Hepatocyte (in vitro differentiated cells): ENCODE data around the gene NPTN. TPM values are rescaled to one million over a fixed set of nuclear protein-coding genes. Genes with fewer than 3 reads are reported as not detected.

ENCODE experiments used
- DNase-seq: peaks from one replicate; pipeline ENCODE4 v3.0.0-alpha.2; 2016; ENCODE audit warnings: low spot score
- H2AFZ ChIP-seq: fragments of 200-600 bp; sonication (generic); 2 replicates; pipeline ENCODE4 v1.6.0; 2016; ENCODE audit warnings: antibody characterized with exemption, mild to moderate bottlenecking
- H3K27ac ChIP-seq: fragments of 200-600 bp; sonication (generic); 2 replicates; pipeline ENCODE4 v1.5.1; 2016; ENCODE audit warnings: mild to moderate bottlenecking
- H3K27me3 ChIP-seq: fragments of 200-600 bp; sonication (generic); 2 replicates; pipeline ENCODE4 v1.6.1; 2016
- H3K36me3 ChIP-seq: fragments of 200-600 bp; sonication (generic); replicated peaks from 2 replicates; pipeline ENCODE4 v1.5.1; 2016; ENCODE audit warnings: low read depth; ENCODE audit not compliant: insufficient read depth
- H3K4me1 ChIP-seq: fragments of 200-600 bp; sonication (generic); 2 replicates; pipeline ENCODE4 v1.5.1; 2016; ENCODE audit warnings: mild to moderate bottlenecking, moderate library complexity; ENCODE audit not compliant: insufficient read depth
- H3K4me2 ChIP-seq: fragments of 200-600 bp; sonication (generic); 2 replicates; pipeline ENCODE4 v1.6.0; 2016
- H3K4me3 ChIP-seq: fragments of 200-600 bp; sonication (generic); 2 replicates; pipeline ENCODE4 v1.5.1; 2016; ENCODE audit warnings: mild to moderate bottlenecking
- H3K79me2 ChIP-seq: fragments of 200-600 bp; sonication (generic); 2 replicates; pipeline ENCODE4 v1.6.0; 2017; ENCODE audit warnings: mild to moderate bottlenecking
- H3K9me2 ChIP-seq: fragments of 200-600 bp; sonication (generic); replicated peaks from 2 replicates; pipeline ENCODE4 v1.6.0; 2017; ENCODE audit warnings: mild to moderate bottlenecking; ENCODE audit not compliant: insufficient read depth
- H3K9me3 ChIP-seq: fragments of 200-600 bp; sonication (generic); 2 replicates; pipeline ENCODE4 v1.5.1; 2016; ENCODE audit warnings: low read depth, mild to moderate bottlenecking
- H4K20me1 ChIP-seq: fragments of 200-600 bp; sonication (generic); 2 replicates; pipeline ENCODE4 v1.6.0; 2016; ENCODE audit warnings: mild to moderate bottlenecking; ENCODE audit not compliant: insufficient read depth, poor library complexity, severe bottlenecking
- EZH2 ChIP-seq: fragments of 200-600 bp; sonication (generic); IDR thresholded peaks from 2 replicates; pipeline ENCODE4 v1.6.1; 2016; ENCODE audit warnings: antibody characterized with exemption, mild to moderate bottlenecking, borderline replicate concordance
- EZH2phosphoT487 ChIP-seq: fragments of 200-600 bp; sonication (generic); IDR thresholded peaks from one replicate; pipeline ENCODE4 v1.6.1; 2018; ENCODE audit warnings: antibody characterized with exemption, mild to moderate bottlenecking, low read depth, moderate library complexity; ENCODE audit not compliant: unreplicated experiment, severe bottlenecking
- WGBS: methylation state at CpG from one replicate; pipeline ENCODE4 v1.1.6; 2016; ENCODE audit warnings: low lambda C conversion rate; ENCODE audit errors: missing lambda C conversion rate; 5-methylcytosine and 5-hydroxymethylcytosine counted together
- polyA plus RNA-seq: library from polyadenylated mRNA; unstranded; fragments of >200 nt; fragmentation: Nextera tagmentation; extraction: Ambion mirVana; gene quantifications from 2 replicates; pipeline ENCODE4 v1.2.1, GENCODE V29; 2016
- total RNA-seq: library from RNA; depleted of rRNA; stranded (reverse); fragments of >200 nt; gene quantifications from 2 replicates; pipeline ENCODE4 v1.2.3, GENCODE V29; 2014
- TF ChIP-seq, protein P1 (sequence below): fragments of 200-600 bp; sonication (generic); IDR thresholded peaks from 2 replicates; pipeline ENCODE4 v1.5.1; 2016; ENCODE audit warnings: antibody characterized with exemption, mild to moderate bottlenecking; ENCODE audit not compliant: poor library complexity

Gene NPTN
- total and polyA plus RNA-seq, 2 experiments from 2014 or later: 153 to 234 TPM

DNA sequence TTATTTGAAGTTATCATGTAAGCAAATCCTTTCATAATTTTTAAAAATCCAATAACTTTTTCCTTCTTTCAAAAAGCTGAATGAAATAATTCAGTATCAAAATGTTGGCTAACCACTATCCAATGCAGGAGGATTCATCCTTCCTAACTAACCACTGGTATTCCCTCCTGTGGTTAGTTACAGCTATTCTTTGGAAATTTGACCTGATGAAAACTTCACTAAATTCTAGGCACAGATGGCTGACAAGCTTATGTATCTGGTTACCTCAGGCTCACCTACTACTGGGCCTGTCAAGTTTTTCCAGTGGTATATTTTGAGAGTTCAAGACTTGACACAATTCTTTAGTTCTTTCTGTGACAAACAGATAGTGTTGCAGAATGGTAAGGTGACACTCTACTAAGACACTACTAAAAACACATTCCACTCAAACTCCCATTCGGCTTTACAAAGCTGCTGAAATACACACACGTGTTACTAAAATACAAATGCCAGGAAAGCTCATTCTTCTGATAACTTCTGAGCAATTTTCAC, 15.8 kb downstream of the NPTN start:
- H3K9me3 ChIP-seq: no peaks in the 10 kb centered on the region
- no peaks in the 10 kb centered on the region for H3K27me3 ChIP-seq
- H3K36me3 ChIP-seq: no peaks in the 10 kb centered on the region
- no peak overlapping the region for H3K4me3 ChIP-seq
- no peak overlapping the region for H2AFZ ChIP-seq
- H3K4me1 ChIP-seq: peaks cover 21% of the 10 kb centered on the region
- WGBS: 91% methylated on average over 2 of the region's 2 CpGs
- DNase-seq: no peak
- peaks cover 92% of the 10 kb centered on the region for H4K20me1 ChIP-seq
- H3K27ac ChIP-seq: no peak overlapping the region
- no peaks in the 10 kb centered on the region for H3K9me2 ChIP-seq
- H3K4me2 ChIP-seq: no peak overlapping the region
- H3K79me2 ChIP-seq: peaks cover 100% of the 10 kb centered on the region
- no peak for TF ChIP-seq EZH2
- TF ChIP-seq EZH2phosphoT487: no peak
- TF ChIP-seq, protein P1, sequence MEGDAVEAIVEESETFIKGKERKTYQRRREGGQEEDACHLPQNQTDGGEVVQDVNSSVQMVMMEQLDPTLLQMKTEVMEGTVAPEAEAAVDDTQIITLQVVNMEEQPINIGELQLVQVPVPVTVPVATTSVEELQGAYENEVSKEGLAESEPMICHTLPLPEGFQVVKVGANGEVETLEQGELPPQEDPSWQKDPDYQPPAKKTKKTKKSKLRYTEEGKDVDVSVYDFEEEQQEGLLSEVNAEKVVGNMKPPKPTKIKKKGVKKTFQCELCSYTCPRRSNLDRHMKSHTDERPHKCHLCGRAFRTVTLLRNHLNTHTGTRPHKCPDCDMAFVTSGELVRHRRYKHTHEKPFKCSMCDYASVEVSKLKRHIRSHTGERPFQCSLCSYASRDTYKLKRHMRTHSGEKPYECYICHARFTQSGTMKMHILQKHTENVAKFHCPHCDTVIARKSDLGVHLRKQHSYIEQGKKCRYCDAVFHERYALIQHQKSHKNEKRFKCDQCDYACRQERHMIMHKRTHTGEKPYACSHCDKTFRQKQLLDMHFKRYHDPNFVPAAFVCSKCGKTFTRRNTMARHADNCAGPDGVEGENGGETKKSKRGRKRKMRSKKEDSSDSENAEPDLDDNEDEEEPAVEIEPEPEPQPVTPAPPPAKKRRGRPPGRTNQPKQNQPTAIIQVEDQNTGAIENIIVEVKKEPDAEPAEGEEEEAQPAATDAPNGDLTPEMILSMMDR: no peak

DNA sequence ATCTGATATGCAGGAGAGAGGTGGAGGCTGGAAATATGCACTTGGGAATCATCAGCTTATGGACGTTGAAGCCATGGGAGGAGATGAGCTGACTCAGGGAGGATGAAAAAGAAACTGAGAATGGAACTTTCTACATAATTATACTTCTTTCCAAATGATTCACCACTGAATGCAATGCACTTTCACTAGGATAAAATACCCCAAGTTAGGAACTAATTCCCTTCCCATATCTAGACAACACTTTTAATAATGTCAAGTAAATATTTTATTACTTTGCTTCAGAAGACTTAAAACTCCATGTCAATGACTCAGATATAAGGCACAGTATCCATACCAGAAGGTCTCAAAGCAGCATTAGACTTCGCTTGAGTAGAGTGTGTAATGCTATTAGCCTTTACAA, 24.2 kb downstream of the NPTN start:
- no peaks in the 10 kb centered on the region for H3K9me3 ChIP-seq
- no peak for DNase-seq
- H2AFZ ChIP-seq: no peak overlapping the region
- TF ChIP-seq EZH2 (no peak), EZH2phosphoT487 (no peak)
- TF ChIP-seq, protein P1: no peak
- peaks cover 9% of the 10 kb centered on the region for H3K4me1 ChIP-seq
- no peak overlapping the region for H3K4me3 ChIP-seq
- H3K36me3 ChIP-seq: no peaks in the 10 kb centered on the region
- 68% methylated on average over 2 of the region's 2 CpGs for WGBS
- H3K27me3 ChIP-seq: no peaks in the 10 kb centered on the region
- no peak overlapping the region for H3K4me2 ChIP-seq
- peaks cover 83% of the 10 kb centered on the region for H4K20me1 ChIP-seq
- H3K9me2 ChIP-seq: no peaks in the 10 kb centered on the region
- peak overlapping the region; percentile 33 for H3K27ac ChIP-seq
- H3K79me2 ChIP-seq: peaks cover 100% of the 10 kb centered on the region

DNA sequence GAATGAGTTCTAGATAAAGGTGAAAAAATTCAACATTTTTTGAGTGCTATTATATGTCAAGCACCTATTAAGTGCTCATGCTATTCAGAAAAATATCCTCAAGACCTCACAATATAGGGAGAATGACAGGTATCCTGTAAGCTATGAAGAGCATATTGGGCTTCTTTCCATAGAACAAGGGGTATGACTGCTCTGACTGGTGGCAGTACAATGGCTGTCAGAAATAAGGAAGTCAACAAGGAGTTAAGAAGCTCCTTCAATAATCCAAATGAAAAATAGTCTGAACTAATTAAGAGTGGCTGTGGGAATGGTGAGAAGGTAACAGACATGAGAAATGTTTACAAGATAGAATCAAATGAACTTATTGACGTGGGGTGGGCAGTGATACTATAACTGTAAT, 24.7 kb downstream of the NPTN start:
- 71% methylated on average over 1 of the region's 1 CpG for WGBS
- peaks cover 100% of the 10 kb centered on the region for H3K79me2 ChIP-seq

More for the DNA sequence above, 24.7 kb downstream of the NPTN start:
- no peaks in the 10 kb centered on the region for H3K36me3 ChIP-seq
- no peak for DNase-seq
- H3K9me3 ChIP-seq: no peaks in the 10 kb centered on the region
- peaks cover 9% of the 10 kb centered on the region for H3K4me1 ChIP-seq
- no peak overlapping the region for H3K4me3 ChIP-seq
- H3K9me2 ChIP-seq: no peaks in the 10 kb centered on the region
- TF ChIP-seq, protein P1: no peak
- H3K27me3 ChIP-seq: no peaks in the 10 kb centered on the region
- no peak overlapping the region for H3K4me2 ChIP-seq
- H4K20me1 ChIP-seq: peaks cover 83% of the 10 kb centered on the region
- no peak overlapping the region for H2AFZ ChIP-seq
- H3K27ac ChIP-seq: peak overlapping the region; percentile 29
